HG02571 (cell line): Measurements from ENCODE around the gene SLC15A4.
"Not testable (repeated sequence)": the region's sequence is repeated elsewhere in the genome, so short reads cannot be mapped to it uniquely, and the experiment has no call there.

ENCODE experiments used
- ATAC-seq: cut with Tn5 transposase; IDR thresholded peaks from one replicate; pipeline ENCODE4 v1.9.1; 2021; ENCODE audit warnings: mild to moderate bottlenecking, moderate library complexity; ENCODE audit not compliant: unreplicated experiment

Gene SLC15A4

GRCh38 chr12:128823916-128824839 is at the start of gene SLC15A4:
TSS of gene SLC15A4 (minus strand) at chr12:128823958. CDS start at chr12:128823943, 15 bp downstream.
- peak; percentile 77 for ATAC-seq

GRCh38 chr12:128872303-128872702 is 48.5 kb upstream of the SLC15A4 start:
- no peak for ATAC-seq

GRCh38 chr12:128871516-128871892 is 47.7 kb upstream of the SLC15A4 start:
- ATAC-seq: no peak

- ATAC-seq: no peak
Observed at GRCh38 chr12:128867466-128867865, 43.7 kb upstream of the SLC15A4 start.

- ATAC-seq: no peak
Observed at GRCh38 chr12:128864516-128865186, 40.9 kb upstream of the SLC15A4 start.

GRCh38 chr12:128863957-128864356 is 40.2 kb upstream of the SLC15A4 start:
- ATAC-seq: no peak

GRCh38 chr12:128861226-128862016 is 37.7 kb upstream of the SLC15A4 start:
- no peak for ATAC-seq

- ATAC-seq: no peak
Observed at GRCh38 chr12:128859311-128859710, 35.6 kb upstream of the SLC15A4 start.

- ATAC-seq: no peak
Observed at GRCh38 chr12:128857133-128857763, 33.5 kb upstream of the SLC15A4 start.

GRCh38 chr12:128856791-128857078 is 33.0 kb upstream of the SLC15A4 start:
- ATAC-seq: no peak

GRCh38 chr12:128856035-128856790 is 32.5 kb upstream of the SLC15A4 start:
- no peak for ATAC-seq

GRCh38 chr12:128853600-128854197 is 29.9 kb upstream of the SLC15A4 start:
- no peak for ATAC-seq

- ATAC-seq: no peak
Observed at GRCh38 chr12:128852885-128853599, 29.3 kb upstream of the SLC15A4 start, which contains the start of gene GLT1D1. TSS of gene GLT1D1 (plus strand) at chr12:128853478. CDS start at chr12:128853582, 104 bp downstream.

GRCh38 chr12:128852026-128852698 is 28.4 kb upstream of the SLC15A4 start:
- no peak for ATAC-seq

- not testable (repeated sequence) for ATAC-seq
Observed at GRCh38 chr12:128851429-128851828, 27.7 kb upstream of the SLC15A4 start.

GRCh38 chr12:128850400-128850799 is 26.6 kb upstream of the SLC15A4 start:
- ATAC-seq: no peak

GRCh38 chr12:128849806-128850205 is 26.0 kb upstream of the SLC15A4 start:
- not testable (repeated sequence) for ATAC-seq

- no peak for ATAC-seq
Observed at GRCh38 chr12:128848371-128848770, 24.6 kb upstream of the SLC15A4 start.
